ENCODE data around the gene MAP3K12. TPM values are rescaled to one million over a fixed set of nuclear protein-coding genes. Genes with fewer than 3 reads are reported as not detected.

The MAP3K12 gene
- total RNA-seq, 2 donors from 2014 or later, result 3.2 to 3.8 TPM

GRCh38 chr12:53530061-53530460 is 30.8 kb upstream of the MAP3K12 start:
- DNase-seq, result no peak
- Histone ChIP-seq H3K4me1 (no peaks in the 10 kb centered on the region), H3K9me3 (no peaks in the 10 kb centered on the region), H3K9ac (ENCODE audit: low read depth in 2 of 2, low read length in 2 of 2) (no peak overlapping the region), H3K27ac (no peak overlapping the region), H3K36me3 (peaks cover 20% of the 10 kb centered on the region), H3K27me3 (no peaks in the 10 kb centered on the region), H3K4me3 (no peak overlapping the region)
- TF ChIP-seq CTCF (IDR thresholded peaks at IDR 0.05), result no peak
- intact Hi-C loops (cut with DNase I), result no loop called here

- Histone ChIP-seq H3K4me1 (no peaks in the 10 kb centered on the region), H3K9me3 (no peaks in the 10 kb centered on the region), H3K27ac (no peak overlapping the region), H3K27me3 (no peaks in the 10 kb centered on the region), H3K36me3 (peaks cover 15% of the 10 kb centered on the region), H3K4me3 (no peak overlapping the region), H3K9ac (ENCODE audit: low read depth in 2 of 2, low read length in 2 of 2) (no peak overlapping the region)
- no peak for DNase-seq
- no peak for TF ChIP-seq CTCF (IDR thresholded peaks at IDR 0.05)
- intact Hi-C loops (cut with DNase I), result no loop called here
These were observed 25.2 kb upstream of the MAP3K12 start for GRCh38 chr12:53524476-53524875.

GRCh38 chr12:53523131-53523530 is 23.9 kb upstream of the MAP3K12 start:
- no peaks in the 10 kb centered on the region for H3K9me3 ChIP-seq
- H3K27me3 ChIP-seq, result no peaks in the 10 kb centered on the region
- H3K27ac ChIP-seq, result no peak overlapping the region
- H3K36me3 ChIP-seq, result peaks cover 15% of the 10 kb centered on the region
- no peak overlapping the region for H3K9ac ChIP-seq (ENCODE audit: low read depth in 2 of 2, low read length in 2 of 2)
- no peak for TF ChIP-seq CTCF (IDR thresholded peaks at IDR 0.05)
- intact Hi-C loops (cut with DNase I), result no loop called here
- no peak overlapping the region for H3K4me3 ChIP-seq
- DNase-seq, result no peak
- no peaks in the 10 kb centered on the region for H3K4me1 ChIP-seq

- no peak for DNase-seq
- H3K4me3 ChIP-seq, result no peak overlapping the region
- H3K36me3 ChIP-seq, result peaks cover 14% of the 10 kb centered on the region
- H3K9me3 ChIP-seq, result no peaks in the 10 kb centered on the region
- no peak overlapping the region for H3K9ac ChIP-seq (ENCODE audit: low read depth in 2 of 2, low read length in 2 of 2)
- TF ChIP-seq CTCF (IDR thresholded peaks at IDR 0.05), result no peak
- H3K4me1 ChIP-seq, result no peaks in the 10 kb centered on the region
- intact Hi-C loops (cut with DNase I), result no loop called here
- H3K27ac ChIP-seq, result no peak overlapping the region
- no peaks in the 10 kb centered on the region for H3K27me3 ChIP-seq
These were observed 19.1 kb upstream of the MAP3K12 start for GRCh38 chr12:53518381-53518780.

GRCh38 chr12:53516758-53517455 is 17.6 kb upstream of the MAP3K12 start:
- no peak for TF ChIP-seq CTCF (IDR thresholded peaks at IDR 0.05)
- Histone ChIP-seq H3K27me3 (no peaks in the 10 kb centered on the region), H3K9ac (ENCODE audit: low read depth in 2 of 2, low read length in 2 of 2) (no peak overlapping the region), H3K4me1 (no peaks in the 10 kb centered on the region), H3K4me3 (no peak overlapping the region), H3K9me3 (no peaks in the 10 kb centered on the region), H3K27ac (no peak overlapping the region), H3K36me3 (peaks cover 8% of the 10 kb centered on the region)
- intact Hi-C loops (cut with DNase I), result no loop called here
- DNase-seq, result no peak

Measured in colonic mucosa (tissue), 4 donors.